Neural cell (in vitro differentiated cells): ENCODE results near the gene IKZF4.

Source experiments
- CTCF ChIP-seq: fragments of 450-650 bp; IDR thresholded peaks from 2 replicates; pipeline ENCODE4 v1.5.1; 2014; ENCODE audit warnings: antibody characterized with exemption, mild to moderate bottlenecking, moderate library complexity; ENCODE audit not compliant: poor library complexity, severe bottlenecking
- EZH2 ChIP-seq: fragments of 200-600, 300-800 bp; shearing (Covaris generic), sonication (generic); IDR thresholded peaks from 2 replicates; pipeline ENCODE4 v1.6.1; 2014; ENCODE audit warnings: antibody characterized with exemption, low read length, borderline replicate concordance, mild to moderate bottlenecking; ENCODE audit not compliant: insufficient read depth, poor library complexity, severe bottlenecking

- no peak for TF ChIP-seq CTCF
- no peak for TF ChIP-seq EZH2
These were observed 59.1 kb downstream of the IKZF4 start, which contains the start of gene ERBB3 for GRCh38 chr12:56079723-56080555.
